PC-3 (cell line): ENCODE data around the gene ARMC3.

ENCODE experiments used
- CTCF ChIP-seq: fragments of 300-600 bp; sonication (generic); conservative IDR thresholded peaks from 2 replicates; pipeline ENCODE4 v1.5.1; 2017; ENCODE audit warnings: antibody characterized with exemption, low read depth, mild to moderate bottlenecking, low read length
- EZH2 ChIP-seq: fragments of 300-600 bp; sonication (generic); IDR thresholded peaks from one replicate; pipeline ENCODE4 v1.6.1; 2017; ENCODE audit warnings: antibody characterized with exemption, mild to moderate bottlenecking, low read length; ENCODE audit not compliant: unreplicated experiment
- EZH2phosphoT487 ChIP-seq: fragments of 300-600 bp; sonication (generic); IDR thresholded peaks from 2 replicates; pipeline ENCODE4 v1.6.1; 2018; ENCODE audit warnings: mild to moderate bottlenecking, antibody characterized with exemption, low read length, borderline replicate concordance

GRCh38 chr10:23060918-23061317, 133.1 kb downstream of the ARMC3 start:
- TF ChIP-seq CTCF (no peak), EZH2 (no peak), EZH2phosphoT487 (no peak)
